ENCODE measurements around the gene TXNRD1.
"Not testable (repeated sequence)": the region's sequence is repeated elsewhere in the genome, so short reads cannot be mapped to it uniquely, and the experiment has no call there.

Gene TXNRD1

DNA sequence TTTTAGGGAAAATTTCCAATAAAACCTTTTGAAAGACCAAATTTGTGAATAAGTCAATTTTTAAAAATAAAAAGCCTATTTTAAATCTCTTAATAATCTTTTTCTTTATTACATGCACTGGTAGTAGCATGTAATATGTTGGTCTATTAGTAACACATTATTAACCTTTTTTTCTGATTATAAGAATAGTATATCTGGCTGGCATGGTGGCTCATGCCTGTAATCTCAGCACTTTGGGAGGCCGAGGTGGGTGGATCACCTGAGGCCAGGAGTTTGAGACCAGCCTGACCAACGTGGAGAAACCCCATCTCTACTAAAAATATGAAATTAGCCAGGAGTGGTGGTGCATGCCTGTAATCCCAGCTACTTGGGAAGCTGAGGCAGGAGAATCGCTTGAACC is 116.7 kb downstream of the TXNRD1 start:
- not testable (repeated sequence) for DNase-seq

GRCh38 chr12:104333692-104334255 is 118.2 kb downstream of the TXNRD1 start:
- DNase-seq = no peak

DNA sequence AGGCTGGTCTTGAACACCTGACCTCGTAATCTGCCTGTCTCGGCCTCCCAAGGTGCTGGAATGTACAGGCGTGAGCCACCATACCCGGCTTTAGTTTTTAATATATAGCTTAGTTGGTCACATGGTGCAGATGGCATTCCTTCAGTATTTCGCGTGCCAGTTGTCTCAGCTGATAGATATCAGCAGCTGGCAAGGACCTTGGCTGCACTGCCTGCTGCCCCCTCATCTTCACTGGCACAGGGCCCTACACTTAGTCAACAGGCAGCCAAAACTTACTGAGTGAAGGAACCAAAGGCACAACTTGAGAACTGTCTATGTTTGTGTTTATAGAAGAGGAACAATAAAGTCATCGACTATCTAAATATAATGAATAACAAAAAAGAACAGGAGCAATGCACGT is 119.0 kb downstream of the TXNRD1 start:
- DNase-seq = no peak

GRCh38 chr12:104336115-104336514 is 120.5 kb downstream of the TXNRD1 start:
- no peak for DNase-seq

DNA sequence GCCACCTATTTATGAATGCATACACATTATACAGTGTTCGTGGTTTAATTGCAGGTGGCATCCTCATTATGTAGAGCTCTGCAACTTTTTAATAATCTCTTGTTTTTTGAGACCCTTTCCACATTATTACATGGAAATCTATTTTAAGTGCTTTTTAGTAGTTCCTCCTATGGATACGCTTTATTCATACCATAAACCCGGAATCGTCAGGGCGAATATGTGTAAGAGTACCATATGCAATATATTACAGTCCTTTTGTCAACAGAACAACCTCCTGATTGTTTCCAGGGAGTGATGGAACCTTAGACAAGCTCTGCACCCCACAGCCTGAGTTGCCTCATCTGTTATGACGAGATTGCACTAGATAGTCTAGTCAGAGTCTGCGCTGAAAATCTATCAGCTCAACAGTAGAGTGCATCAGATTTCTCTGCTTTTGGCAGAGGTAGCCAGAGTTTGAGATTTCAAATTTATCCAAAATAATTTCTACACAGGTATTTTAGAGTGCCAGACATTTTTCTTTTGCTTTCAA is 121.5 kb downstream of the TXNRD1 start:
- DNase-seq = no peak

GRCh38 chr12:104339663-104340062 is 124.1 kb downstream of the TXNRD1 start:
- DNase-seq = no peak

- DNase-seq = no peak
Observed at GRCh38 chr12:104340177-104340576, 124.6 kb downstream of the TXNRD1 start.

DNA sequence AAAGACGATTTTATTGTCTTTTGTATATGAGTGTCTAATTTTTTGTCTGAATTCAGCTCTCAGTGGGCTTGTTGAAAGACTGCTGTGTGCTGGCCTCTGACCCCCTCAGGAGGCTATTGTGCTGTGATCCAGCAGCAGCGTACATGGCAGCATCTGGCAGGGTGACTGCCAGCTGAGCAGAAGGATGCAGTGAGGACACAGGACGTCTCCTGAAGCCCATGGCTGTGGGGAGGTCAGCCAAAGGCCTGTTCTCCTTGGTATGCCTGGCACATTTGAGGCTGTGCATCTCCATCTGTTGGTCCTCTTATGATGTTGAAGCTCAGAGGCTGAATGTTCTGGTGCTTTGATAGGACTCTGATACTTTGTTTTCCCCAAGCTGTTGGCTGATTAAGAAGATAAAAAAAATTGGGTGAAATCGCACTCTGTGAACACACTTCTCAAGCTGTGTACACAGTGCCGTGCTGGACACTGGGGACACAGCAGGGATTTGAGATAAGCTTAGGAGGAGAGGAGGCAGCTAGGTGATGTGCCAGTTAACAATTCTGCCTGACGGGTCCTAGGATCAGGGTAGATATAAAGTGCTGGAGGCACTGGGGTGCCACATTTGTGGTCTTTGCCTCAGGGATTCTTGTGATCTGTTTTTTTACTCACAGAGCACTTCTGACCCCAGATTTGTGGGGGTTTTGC is 125.5 kb downstream of the TXNRD1 start:
- no peak for DNase-seq

DNA sequence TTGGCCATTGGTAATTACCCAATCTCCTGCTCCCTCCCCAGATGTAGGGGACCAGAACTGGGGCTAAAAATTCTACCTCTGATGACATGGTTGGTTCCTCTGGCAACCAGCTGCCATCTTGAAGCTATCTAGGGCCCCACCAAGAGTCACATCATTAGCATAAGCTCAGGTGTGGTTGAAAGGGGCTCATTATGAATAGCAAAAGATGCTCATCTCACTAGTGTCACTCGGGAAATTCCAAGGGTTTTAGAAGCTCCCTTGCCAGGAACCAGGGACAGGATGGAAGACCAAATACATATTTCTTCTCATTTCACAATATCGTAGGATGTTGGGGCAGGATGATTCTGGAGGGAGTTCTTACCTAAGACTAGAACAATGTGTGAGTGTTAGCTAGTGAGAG is 126.6 kb downstream of the TXNRD1 start:
- DNase-seq = no peak

DNA sequence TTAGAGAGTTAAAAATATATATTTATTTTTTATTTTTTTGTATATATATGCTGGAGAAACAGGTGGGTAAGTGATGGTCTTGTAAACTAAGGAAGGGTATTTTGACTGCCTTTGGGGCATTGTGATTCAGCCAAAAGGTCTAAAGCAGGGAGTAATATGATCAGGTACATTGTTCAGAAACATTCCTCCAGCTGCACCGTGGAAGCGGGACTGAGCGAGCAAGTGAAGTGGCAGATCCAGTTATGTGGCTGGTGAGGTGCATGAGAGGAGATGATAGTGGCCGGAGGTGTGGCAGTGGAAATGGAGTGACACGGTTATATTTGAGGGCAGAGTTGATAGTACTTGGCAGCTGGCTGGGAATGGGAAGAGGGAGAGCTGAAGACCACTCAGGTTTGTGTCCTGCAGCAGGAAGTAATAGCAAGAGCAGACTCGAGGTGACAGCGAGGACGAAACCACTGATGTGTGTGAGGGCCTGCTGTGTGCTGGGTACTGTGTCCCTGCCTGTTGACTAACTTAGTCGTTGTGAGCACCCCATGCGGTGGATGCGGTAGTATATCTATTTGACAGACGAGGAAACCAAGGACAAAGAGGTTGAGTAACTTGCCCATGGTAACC is 127.2 kb downstream of the TXNRD1 start:
- no peak for DNase-seq

DNA sequence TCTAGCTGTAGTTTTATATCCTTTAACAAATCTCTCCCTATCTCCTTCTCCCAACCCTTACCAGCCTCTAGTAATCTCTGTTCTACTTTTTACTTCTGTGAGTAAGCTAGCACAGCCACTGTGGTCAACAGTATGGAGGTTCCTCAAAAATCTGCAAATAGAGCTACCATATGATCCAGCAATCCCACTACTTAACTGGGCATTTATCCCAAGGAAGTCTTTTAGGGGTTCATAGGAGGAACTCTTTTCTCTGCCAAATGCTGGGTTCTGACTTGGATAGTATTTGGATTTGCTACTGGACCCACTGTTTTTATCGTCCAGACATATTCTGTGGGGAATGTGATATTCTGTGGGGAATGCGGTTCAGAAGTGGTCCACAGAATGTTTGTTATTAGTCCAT is 129.1 kb downstream of the TXNRD1 start:
- no peak for DNase-seq

DNA sequence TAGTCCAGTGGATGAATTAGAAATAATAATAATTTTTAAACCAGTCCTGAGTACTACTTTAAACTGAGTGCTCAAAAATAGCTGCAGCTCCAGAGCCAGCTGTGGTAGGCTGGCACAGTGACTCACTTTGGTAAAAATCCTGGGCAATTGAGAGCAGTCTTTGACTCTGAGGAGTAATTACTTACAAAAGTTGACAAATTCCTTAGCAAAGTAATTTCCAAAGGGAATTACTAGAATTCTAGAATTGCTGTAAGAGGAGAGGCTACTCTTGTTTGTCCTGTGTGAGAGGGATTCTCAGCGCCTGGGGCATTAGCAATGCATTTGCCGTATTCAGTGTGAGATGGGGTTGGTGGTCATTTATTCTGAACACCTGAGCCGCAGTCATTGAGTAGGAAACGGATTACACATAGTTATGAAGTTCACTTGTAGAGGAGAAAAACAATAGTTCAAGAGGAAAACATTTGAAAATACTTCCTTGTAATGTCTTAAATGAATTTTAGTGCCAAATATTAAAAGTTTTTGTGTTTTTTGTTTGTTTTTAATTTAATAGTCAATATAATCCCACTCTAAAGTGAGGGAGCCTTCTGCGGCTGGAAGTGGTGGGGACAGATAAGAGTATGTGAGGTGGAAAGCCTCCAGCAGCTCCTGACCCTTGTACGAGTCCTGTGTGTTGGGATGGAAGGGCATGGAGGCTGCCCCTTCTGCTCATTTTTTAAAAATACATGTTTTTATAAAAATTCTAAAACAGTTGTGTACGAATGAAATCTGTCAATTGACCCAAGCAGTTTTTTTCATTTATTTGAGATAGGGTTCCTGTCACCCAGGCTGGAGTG is 129.9 kb downstream of the TXNRD1 start:
- no peak for DNase-seq

- DNase-seq = no peak
Observed at GRCh38 chr12:104347374-104348075, 131.9 kb downstream of the TXNRD1 start.

DNA sequence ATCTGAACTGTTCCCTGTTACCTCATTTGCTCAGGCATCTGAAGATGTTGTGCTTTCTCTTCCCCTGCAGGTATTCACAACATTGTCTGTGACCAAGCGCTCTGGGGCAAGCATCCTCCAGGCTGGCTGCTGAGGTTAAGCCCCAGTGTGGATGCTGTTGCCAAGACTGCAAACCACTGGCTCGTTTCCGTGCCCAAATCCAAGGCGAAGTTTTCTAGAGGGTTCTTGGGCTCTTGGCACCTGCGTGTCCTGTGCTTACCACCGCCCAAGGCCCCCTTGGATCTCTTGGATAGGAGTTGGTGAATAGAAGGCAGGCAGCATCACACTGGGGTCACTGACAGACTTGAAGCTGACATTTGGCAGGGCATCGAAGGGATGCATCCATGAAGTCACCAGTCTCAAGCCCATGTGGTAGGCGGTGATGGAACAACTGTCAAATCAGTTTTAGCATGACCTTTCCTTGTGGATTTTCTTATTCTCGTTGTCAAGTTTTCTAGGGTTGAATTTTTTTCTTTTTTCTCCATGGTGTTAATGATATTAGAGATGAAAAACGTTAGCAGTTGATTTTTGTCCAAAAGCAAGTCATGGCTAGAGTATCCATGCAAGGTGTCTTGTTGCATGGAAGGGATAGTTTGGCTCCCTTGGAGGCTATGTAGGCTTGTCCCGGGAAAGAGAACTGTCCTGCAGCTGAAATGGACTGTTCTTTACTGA is 132.9 kb downstream of the TXNRD1 start:
- DNase-seq = no peak

- no peak for DNase-seq
Observed at GRCh38 chr12:104348994-104349494, 133.5 kb downstream of the TXNRD1 start.

DNA sequence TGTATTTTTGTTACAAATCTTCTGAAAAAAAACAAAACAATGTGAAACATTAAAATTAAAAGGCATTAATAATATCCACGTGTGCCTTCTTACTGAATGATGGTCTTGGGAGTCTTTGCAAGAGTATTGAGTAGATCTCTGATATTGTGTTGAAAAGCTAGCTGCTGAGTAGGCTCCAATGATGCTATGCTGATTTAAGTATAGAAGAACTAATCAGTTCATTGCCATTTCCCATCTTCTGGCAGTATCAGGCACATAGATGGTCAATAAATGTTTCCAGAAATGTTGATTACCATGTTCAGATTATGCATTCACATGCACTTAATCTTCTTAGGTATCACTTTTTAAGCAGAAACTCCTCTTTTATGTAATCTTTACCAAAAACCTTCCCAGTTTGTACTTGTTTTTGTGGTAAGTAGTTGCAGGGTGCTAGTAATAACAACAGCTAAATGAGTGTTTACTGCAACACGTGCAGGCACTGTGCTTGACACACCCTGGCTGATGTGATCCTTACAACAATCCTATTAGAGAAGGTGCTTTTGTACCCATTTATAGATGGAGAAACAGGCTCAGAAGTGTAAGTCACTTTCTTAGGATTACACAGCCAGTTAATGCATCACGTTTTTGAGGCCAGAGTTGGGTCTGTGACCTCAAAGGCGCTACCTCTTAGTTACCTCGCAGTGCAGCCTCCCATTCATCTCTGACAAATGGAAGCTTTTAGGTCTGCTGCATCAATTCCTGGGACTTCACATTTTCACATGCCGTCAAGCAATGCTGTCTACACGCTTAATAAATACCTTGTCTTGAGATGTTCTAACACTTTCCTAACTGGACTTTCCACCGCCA is 134.9 kb downstream of the TXNRD1 start:
- DNase-seq = no peak

DNA sequence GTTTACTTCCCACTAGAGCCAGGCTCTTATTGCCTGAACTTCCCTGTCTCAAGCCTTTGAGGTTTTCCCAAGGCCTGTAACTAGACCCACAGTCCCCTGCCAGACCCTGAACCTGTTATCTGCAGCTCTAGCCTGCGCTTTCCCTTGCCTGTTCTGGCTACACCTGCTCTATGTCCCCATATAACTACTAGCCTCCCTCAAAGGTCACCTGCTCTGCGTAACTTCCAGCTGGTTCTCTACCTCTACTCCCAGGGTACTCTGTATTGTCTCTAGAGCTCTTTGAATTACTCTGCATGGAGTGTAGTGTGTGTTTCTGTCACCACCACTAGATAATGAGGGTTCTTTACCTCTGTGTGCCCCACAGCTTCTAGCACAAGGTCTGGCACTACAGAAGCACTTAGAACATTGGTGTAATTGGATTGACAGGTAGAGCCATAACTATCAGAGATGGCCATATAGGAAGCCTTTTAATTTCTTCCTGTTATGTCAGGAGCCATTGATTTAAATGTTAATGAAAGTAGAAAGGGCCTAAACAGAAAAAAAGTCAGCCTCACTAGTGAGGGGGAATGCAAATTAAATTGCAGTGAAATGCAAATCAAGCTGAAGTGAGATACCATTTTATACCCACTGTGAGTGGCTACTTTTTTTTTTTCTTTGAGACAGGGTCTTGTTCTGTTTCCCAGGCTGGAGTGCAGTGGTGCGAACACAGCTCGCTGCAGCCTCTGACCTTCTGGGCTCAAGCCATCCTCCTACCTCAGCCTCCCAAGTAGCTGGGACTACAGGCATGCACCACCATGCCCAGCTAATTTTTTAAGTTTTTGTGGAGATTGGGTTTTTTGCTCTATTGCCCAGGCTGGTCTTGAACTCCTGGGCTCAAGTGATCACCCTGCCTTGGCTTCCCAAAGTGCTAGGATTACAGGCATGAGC is 135.7 kb downstream of the TXNRD1 start:
- no peak for DNase-seq

DNA sequence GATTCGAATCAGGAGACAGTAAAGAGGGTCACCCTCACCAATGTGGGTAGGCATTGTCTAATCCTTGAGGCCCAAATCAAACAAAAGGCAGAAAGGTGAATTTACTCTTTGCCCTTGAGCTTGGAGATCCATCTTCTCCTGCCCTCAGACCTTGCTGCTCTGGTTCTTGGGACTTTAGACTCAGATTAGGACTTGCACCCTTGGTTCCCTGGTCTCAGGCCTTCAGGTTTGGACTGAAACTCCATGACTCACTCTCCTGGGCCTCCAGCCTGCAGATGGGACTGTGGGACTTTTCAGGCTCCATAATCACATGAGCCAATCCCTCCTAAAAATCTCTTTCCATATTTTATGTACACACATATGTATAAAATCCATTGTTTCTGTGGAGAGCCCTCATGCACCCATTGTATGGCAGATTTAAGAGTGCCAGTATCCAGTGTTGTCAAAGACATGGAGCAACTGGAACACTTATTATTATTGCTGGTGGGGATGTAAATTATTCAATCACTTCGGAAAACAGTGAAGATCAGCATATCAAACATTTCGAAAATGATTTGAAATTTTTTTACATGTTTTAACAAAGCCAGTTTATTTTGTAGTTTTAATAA is 136.6 kb downstream of the TXNRD1 start:
- no peak for DNase-seq
